Measurements from ENCODE around the gene DNAJB4. TPM values are rescaled to one million over a fixed set of nuclear protein-coding genes. Genes with fewer than 3 reads are reported as not detected.

DNAJB4 gene
- total RNA-seq, 1 donor from 2014 or later: 30.1 TPM

DNA sequence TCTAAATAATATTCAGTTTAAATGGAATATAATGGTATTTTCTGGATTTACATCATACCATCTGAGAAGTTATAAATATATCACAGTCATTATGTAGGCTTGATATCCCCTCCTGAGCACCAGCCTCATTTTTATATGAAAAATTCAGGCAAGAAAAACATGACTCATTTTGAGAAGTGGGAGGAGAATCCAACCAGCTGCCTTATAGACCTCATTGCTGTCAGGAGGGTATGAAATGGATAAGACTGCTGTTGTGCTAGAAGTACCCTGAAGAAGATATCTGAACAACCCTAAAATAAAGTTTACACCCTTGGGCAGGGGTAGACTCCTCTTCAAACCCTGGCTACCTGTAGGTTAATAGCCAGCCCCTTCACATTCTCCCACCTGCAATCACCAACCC lies 49.8 kb downstream of the DNAJB4 start:
- H3K27ac Mint-ChIP-seq: no peak overlapping the region
- no peak overlapping the region for H3K4me3 Mint-ChIP-seq (ENCODE audit: low read depth)
- H3K27me3 Mint-ChIP-seq: no peaks in the 10 kb centered on the region
- TF ChIP-seq, protein P1, sequence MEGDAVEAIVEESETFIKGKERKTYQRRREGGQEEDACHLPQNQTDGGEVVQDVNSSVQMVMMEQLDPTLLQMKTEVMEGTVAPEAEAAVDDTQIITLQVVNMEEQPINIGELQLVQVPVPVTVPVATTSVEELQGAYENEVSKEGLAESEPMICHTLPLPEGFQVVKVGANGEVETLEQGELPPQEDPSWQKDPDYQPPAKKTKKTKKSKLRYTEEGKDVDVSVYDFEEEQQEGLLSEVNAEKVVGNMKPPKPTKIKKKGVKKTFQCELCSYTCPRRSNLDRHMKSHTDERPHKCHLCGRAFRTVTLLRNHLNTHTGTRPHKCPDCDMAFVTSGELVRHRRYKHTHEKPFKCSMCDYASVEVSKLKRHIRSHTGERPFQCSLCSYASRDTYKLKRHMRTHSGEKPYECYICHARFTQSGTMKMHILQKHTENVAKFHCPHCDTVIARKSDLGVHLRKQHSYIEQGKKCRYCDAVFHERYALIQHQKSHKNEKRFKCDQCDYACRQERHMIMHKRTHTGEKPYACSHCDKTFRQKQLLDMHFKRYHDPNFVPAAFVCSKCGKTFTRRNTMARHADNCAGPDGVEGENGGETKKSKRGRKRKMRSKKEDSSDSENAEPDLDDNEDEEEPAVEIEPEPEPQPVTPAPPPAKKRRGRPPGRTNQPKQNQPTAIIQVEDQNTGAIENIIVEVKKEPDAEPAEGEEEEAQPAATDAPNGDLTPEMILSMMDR (IDR thresholded peaks at IDR 0.05; ENCODE audit: unreplicated experiment): no peak
- DNase-seq (ENCODE audit: low spot score, unreplicated experiment): no peak
- no peaks in the 10 kb centered on the region for H3K9me3 Mint-ChIP-seq (ENCODE audit: low read depth)
- no peaks in the 10 kb centered on the region for H3K36me3 Mint-ChIP-seq (ENCODE audit: insufficient read depth)
- H3K4me1 Mint-ChIP-seq (ENCODE audit: low read depth): no peaks in the 10 kb centered on the region

GRCh38 chr1:78054972-78055371 lies 50.2 kb downstream of the DNAJB4 start:
- no peaks in the 10 kb centered on the region for H3K9me3 Mint-ChIP-seq (ENCODE audit: low read depth)
- H3K4me1 Mint-ChIP-seq (ENCODE audit: low read depth): no peaks in the 10 kb centered on the region
- H3K4me3 Mint-ChIP-seq (ENCODE audit: low read depth): no peak overlapping the region
- H3K36me3 Mint-ChIP-seq (ENCODE audit: insufficient read depth): no peaks in the 10 kb centered on the region
- no peaks in the 10 kb centered on the region for H3K27me3 Mint-ChIP-seq
- H3K27ac Mint-ChIP-seq: no peak overlapping the region
- no peak for DNase-seq (ENCODE audit: low spot score, unreplicated experiment)
- TF ChIP-seq, protein P1 (IDR thresholded peaks at IDR 0.05; ENCODE audit: unreplicated experiment): no peak

GRCh38 chr1:78055565-78056132 lies 50.9 kb downstream of the DNAJB4 start:
- TF ChIP-seq, protein P1 (IDR thresholded peaks at IDR 0.05; ENCODE audit: unreplicated experiment): no peak

GRCh38 chr1:78058670-78059069 lies 53.9 kb downstream of the DNAJB4 start:
- no peaks in the 10 kb centered on the region for H3K9me3 Mint-ChIP-seq (ENCODE audit: low read depth)
- no peaks in the 10 kb centered on the region for H3K4me1 Mint-ChIP-seq (ENCODE audit: low read depth)
- DNase-seq (ENCODE audit: low spot score, unreplicated experiment): no peak
- H3K4me3 Mint-ChIP-seq (ENCODE audit: low read depth): no peak overlapping the region
- H3K27ac Mint-ChIP-seq: no peak overlapping the region
- TF ChIP-seq, protein P1 (IDR thresholded peaks at IDR 0.05; ENCODE audit: unreplicated experiment): no peak
- no peaks in the 10 kb centered on the region for H3K36me3 Mint-ChIP-seq (ENCODE audit: insufficient read depth)
- no peaks in the 10 kb centered on the region for H3K27me3 Mint-ChIP-seq

More at GRCh38 chr1:78055565-78056132, 50.9 kb downstream of the DNAJB4 start:
- H3K4me1 Mint-ChIP-seq (ENCODE audit: low read depth): no peaks in the 10 kb centered on the region
- H3K4me3 Mint-ChIP-seq (ENCODE audit: low read depth): no peak overlapping the region
- no peaks in the 10 kb centered on the region for H3K27me3 Mint-ChIP-seq
- H3K36me3 Mint-ChIP-seq (ENCODE audit: insufficient read depth): no peaks in the 10 kb centered on the region
- no peak overlapping the region for H3K27ac Mint-ChIP-seq
- H3K9me3 Mint-ChIP-seq (ENCODE audit: low read depth): no peaks in the 10 kb centered on the region
- no peak for DNase-seq (ENCODE audit: low spot score, unreplicated experiment)

DNA sequence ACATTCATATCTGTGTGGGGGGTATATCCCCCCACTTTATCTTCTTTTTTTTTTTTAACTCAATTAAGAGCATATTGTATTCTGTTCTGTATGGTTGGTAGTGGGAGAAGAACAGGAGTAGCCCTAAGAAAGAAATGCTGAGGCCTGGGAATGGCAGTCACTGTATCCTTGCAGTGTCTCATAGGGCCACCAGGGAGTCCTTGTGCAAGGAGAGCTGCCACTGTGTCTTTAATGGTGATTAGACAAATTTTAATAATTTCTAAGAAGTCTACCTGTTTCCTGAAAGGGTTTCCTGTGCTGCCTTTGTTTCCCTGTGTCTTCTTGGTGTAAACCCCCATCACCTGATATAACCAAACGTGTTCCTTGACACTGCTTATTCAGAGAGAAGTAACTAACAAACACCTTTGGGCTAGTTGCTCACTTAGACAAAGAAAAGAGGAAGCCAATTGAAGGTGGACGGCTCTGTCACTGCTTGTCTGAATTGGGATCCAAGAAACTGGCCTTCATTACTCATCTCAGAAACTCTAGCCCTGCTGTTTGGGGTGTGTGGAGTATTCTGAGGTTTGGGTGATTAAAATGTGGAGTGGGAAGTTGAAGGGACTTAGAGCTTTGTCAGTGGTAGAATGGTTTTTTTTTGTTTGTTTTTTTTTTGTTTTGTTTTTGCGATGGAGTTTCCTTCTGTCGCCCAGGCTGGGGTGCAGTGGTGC lies 56.3 kb downstream of the DNAJB4 start:
- no peak overlapping the region for H3K27ac Mint-ChIP-seq
- TF ChIP-seq, protein P1 (IDR thresholded peaks at IDR 0.05; ENCODE audit: unreplicated experiment): no peak
- DNase-seq (ENCODE audit: low spot score, unreplicated experiment): no peak
- no peaks in the 10 kb centered on the region for H3K9me3 Mint-ChIP-seq (ENCODE audit: low read depth)
- no peaks in the 10 kb centered on the region for H3K27me3 Mint-ChIP-seq
- H3K4me1 Mint-ChIP-seq (ENCODE audit: low read depth): no peaks in the 10 kb centered on the region
- no peak overlapping the region for H3K4me3 Mint-ChIP-seq (ENCODE audit: low read depth)
- H3K36me3 Mint-ChIP-seq (ENCODE audit: insufficient read depth): no peaks in the 10 kb centered on the region
